Neuronal stem cell (in vitro differentiated cells): ENCODE measurements around the gene MTHFD2L.

Source experiments
- DNase-seq: peaks from one replicate; pipeline ENCODE4 v3.0.0-alpha.2; 2013; ENCODE audit warnings: low spot score
- H2AFZ ChIP-seq: one replicate; pipeline ENCODE4 v1.6.1; 2013; ENCODE audit warnings: mild to moderate bottlenecking, low read length, inconsistent platforms
- H2AK5ac ChIP-seq: 2 replicates; pipeline ENCODE4 v1.6.1; 2013; ENCODE audit warnings: low read depth, mild to moderate bottlenecking, inconsistent platforms, low read length, moderate library complexity, mixed read lengths
- H2BK120ac ChIP-seq: 2 replicates; pipeline ENCODE4 v1.6.1; 2013; ENCODE audit warnings: low read depth, mild to moderate bottlenecking, inconsistent platforms, low read length, moderate library complexity, mixed read lengths
- H2BK12ac ChIP-seq: one replicate; pipeline ENCODE4 v1.6.1; 2013; ENCODE audit warnings: low read length, inconsistent platforms
- H2BK15ac ChIP-seq: 2 replicates; pipeline ENCODE4 v1.6.1; 2013; ENCODE audit warnings: mild to moderate bottlenecking, low read length, inconsistent platforms, mixed read lengths
- H2BK5ac ChIP-seq: one replicate; pipeline ENCODE4 v1.6.1; 2013; ENCODE audit warnings: inconsistent platforms, mild to moderate bottlenecking, low read length, moderate library complexity
- H3K14ac ChIP-seq: one replicate; pipeline ENCODE4 v1.6.1; 2013; ENCODE audit warnings: low read length, inconsistent platforms
- H3K18ac ChIP-seq: 2 replicates; pipeline ENCODE4 v1.6.1; 2013; ENCODE audit warnings: low read length, inconsistent platforms
- H3K23ac ChIP-seq: 2 replicates; pipeline ENCODE4 v1.6.1; 2013; ENCODE audit warnings: low read depth, mild to moderate bottlenecking, mixed read lengths, low read length, inconsistent platforms; ENCODE audit not compliant: poor library complexity
- H3K27ac ChIP-seq: replicated peaks from 3 replicates; pipeline ENCODE4 v1.5.1; 2013; ENCODE audit warnings: low read length, inconsistent platforms
- H3K27me3 ChIP-seq, 3 experiments: 2 replicates each; pipeline ENCODE4 v1.6.1; 2013; ENCODE audit warnings: low read length in 3 of 3, mild to moderate bottlenecking in 2 of 3, inconsistent platforms in 1 of 3, low read depth in 1 of 3, mixed read lengths in 1 of 3, moderate library complexity in 1 of 3; ENCODE audit not compliant: control insufficient read depth in 3 of 3, insufficient read depth in 3 of 3
- H3K36me3 ChIP-seq, 2 donors: replicated peaks in 1 of 2; 2 replicates each; pipeline ENCODE4 v1.6.1; 2013; ENCODE audit warnings: low read length in 2 of 2; ENCODE audit not compliant: control insufficient read depth in 2 of 2, insufficient read depth in 2 of 2
- H3K4ac ChIP-seq: 2 replicates; pipeline ENCODE4 v1.6.1; 2013; ENCODE audit warnings: inconsistent platforms, mild to moderate bottlenecking, low read length, moderate library complexity
- H3K4me1 ChIP-seq, 2 donors: 1 replicate in 1 of 2; 2 replicates in 1 of 2; pipeline ENCODE4 v1.6.1; 2013; ENCODE audit warnings: low read length in 2 of 2, low read depth in 1 of 2; ENCODE audit not compliant: control insufficient read depth in 2 of 2, insufficient read depth in 1 of 2
- H3K4me2 ChIP-seq: one replicate; pipeline ENCODE4 v1.6.1; 2013; ENCODE audit warnings: mild to moderate bottlenecking, low read length, inconsistent platforms; ENCODE audit not compliant: insufficient read depth, poor library complexity, severe bottlenecking
- H3K4me3 ChIP-seq, 2 donors: 2 replicates each; pipeline ENCODE4 v1.5.1; 2013; ENCODE audit warnings: low read length in 2 of 2, mild to moderate bottlenecking in 2 of 2, inconsistent platforms in 1 of 2, moderate library complexity in 1 of 2
- H3K79me1 ChIP-seq: one replicate; pipeline ENCODE4 v1.6.1; 2013; ENCODE audit warnings: low read depth, mild to moderate bottlenecking, inconsistent platforms, low read length, moderate library complexity
- H3K9ac ChIP-seq: one replicate; pipeline ENCODE4 v1.6.1; 2013; ENCODE audit warnings: mild to moderate bottlenecking, low read depth, low read length, inconsistent platforms; ENCODE audit not compliant: poor library complexity
- H3K9me3 ChIP-seq, 2 donors: replicated peaks in 1 of 2; 2 replicates each; pipeline versions ENCODE3 to v1.6.1; 2013; ENCODE audit warnings: low read length in 2 of 2, mild to moderate bottlenecking in 2 of 2, inconsistent platforms in 1 of 2, low read depth in 1 of 2, mixed read lengths in 1 of 2, moderate library complexity in 1 of 2; ENCODE audit not compliant: control insufficient read depth in 2 of 2, insufficient read depth in 1 of 2
- H4K8ac ChIP-seq: one replicate; pipeline ENCODE4 v1.6.1; 2013; ENCODE audit warnings: low read depth, mild to moderate bottlenecking, inconsistent platforms, low read length, moderate library complexity
- H4K91ac ChIP-seq: one replicate; pipeline ENCODE4 v1.6.1; 2013; ENCODE audit warnings: low read length, low read depth, mild to moderate bottlenecking, inconsistent platforms; ENCODE audit not compliant: poor library complexity
- WGBS, 2 donors: extraction: QIAGEN DNeasy Blood & Tissue Kit; methylation state at CpG; one replicate each; pipeline ENCODE4 v1.1.7; 2013; ENCODE audit warnings: missing lambda C conversion rate in 2 of 2, mixed read lengths in 1 of 2; ENCODE audit not compliant: insufficient read length in 2 of 2, insufficient replicate concordance in 1 of 2; ENCODE audit errors: extremely low coverage in 2 of 2; 5-methylcytosine and 5-hydroxymethylcytosine counted together

The MTHFD2L gene

DNA sequence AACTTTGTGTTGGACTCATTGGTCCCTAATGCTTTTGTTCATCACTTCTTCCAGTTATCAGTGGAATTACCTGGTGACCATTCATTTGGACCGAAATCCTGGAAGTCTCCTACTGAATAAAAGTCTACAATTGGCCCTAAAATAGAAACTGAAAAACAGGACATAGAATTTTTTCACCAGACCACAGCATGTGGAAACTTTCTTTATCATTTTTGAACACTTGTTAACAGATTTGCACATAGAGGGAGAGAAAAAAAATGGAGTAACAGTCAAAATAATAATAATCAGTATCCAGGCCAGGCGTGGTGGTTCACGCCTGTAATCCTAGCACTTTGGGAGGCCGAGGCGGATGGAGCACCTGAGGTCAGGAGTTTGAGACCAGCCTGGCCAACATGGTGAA lies 157.5 kb downstream of the MTHFD2L start:
- Histone ChIP-seq H3K27ac (no peak overlapping the region), H2AFZ (no peak overlapping the region), H3K36me3 (no peaks in the 10 kb centered on the region), H2BK15ac (no peak overlapping the region), H3K27me3 (no peaks in the 10 kb centered on the region), H3K18ac (no peak overlapping the region), H3K4me1 (no peaks in the 10 kb centered on the region), H3K4ac (no peak overlapping the region), H3K4me2 (no peak overlapping the region), H3K23ac (no peak overlapping the region), H3K4me3 (no peak overlapping the region), H2BK5ac (no peak overlapping the region), H4K91ac (no peak overlapping the region), H2BK12ac (no peak overlapping the region), H3K14ac (no peak overlapping the region), H4K8ac (no peak overlapping the region), H2AK5ac (no peak overlapping the region), H3K9ac (no peak overlapping the region), H3K79me1 (no peaks in the 10 kb centered on the region), H2BK120ac (no peak overlapping the region), H3K9me3 (no peaks in the 10 kb centered on the region)
- no peak for DNase-seq
- WGBS, 2 donors: no CpG with 5 or more reads among the region's 5 CpGs

GRCh38 chr4:74316397-74316796 lies 158.5 kb downstream of the MTHFD2L start:
- H3K18ac ChIP-seq: no peak overlapping the region
- no peaks in the 10 kb centered on the region for H3K79me1 ChIP-seq
- no peak overlapping the region for H2AK5ac ChIP-seq
- H3K4me1 ChIP-seq: peaks cover 2 to 3% of the 10 kb centered on the region in 2 donors
- no peak overlapping the region for H2BK5ac ChIP-seq
- H2AFZ ChIP-seq: no peak overlapping the region
- no CpG with 5 or more reads among the region's 2 CpGs for WGBS, 2 donors
- no peak overlapping the region for H4K91ac ChIP-seq
- H3K14ac ChIP-seq: no peak overlapping the region
- H3K9me3 ChIP-seq: no peaks in the 10 kb centered on the region
- H3K4ac ChIP-seq: no peak overlapping the region
- H3K27ac ChIP-seq: no peak overlapping the region
- H4K8ac ChIP-seq: no peak overlapping the region
- no peak for DNase-seq
- no peak overlapping the region for H3K23ac ChIP-seq
- peaks cover 0 to 2% (median 0%) of the 10 kb centered on the region in 3 experiments for H3K27me3 ChIP-seq
- no peak overlapping the region for H3K9ac ChIP-seq
- H2BK12ac ChIP-seq: no peak overlapping the region
- H2BK15ac ChIP-seq: no peak overlapping the region
- no peak overlapping the region for H3K4me2 ChIP-seq
- H3K4me3 ChIP-seq: no peak overlapping the region
- no peaks in the 10 kb centered on the region for H3K36me3 ChIP-seq
- no peak overlapping the region for H2BK120ac ChIP-seq

DNA sequence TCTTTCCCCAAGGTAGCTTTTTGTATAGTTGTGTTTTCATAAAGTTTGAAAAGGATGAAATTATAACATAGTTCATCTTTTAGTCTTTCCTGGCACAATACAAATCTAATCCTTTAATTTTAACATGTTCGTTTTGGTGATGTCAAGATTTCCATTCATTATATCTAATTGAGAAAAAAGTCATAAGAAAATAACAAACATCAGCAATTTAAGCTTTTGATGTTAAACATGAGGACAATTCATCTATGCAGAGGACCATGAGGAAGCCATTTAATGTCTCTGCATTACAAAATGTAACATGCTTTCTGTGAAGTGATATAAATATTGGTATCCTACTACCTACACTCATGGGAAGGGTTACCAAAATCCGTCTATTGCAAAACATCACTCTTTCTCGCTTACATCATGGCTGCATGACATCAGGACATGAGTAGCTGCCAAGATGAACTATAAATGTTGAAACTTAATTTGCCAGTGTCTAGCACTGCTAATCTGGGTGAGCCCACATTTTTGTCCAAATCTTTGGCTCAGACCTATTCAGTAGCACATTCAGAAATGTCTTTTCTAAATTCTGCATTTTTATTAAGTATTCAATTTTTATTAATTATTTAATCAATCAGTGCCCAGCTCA lies 159.8 kb downstream of the MTHFD2L start:
- no peak overlapping the region for H3K27ac ChIP-seq
- H3K9me3 ChIP-seq: no peaks in the 10 kb centered on the region
- no peak overlapping the region for H2BK5ac ChIP-seq
- H3K4me3 ChIP-seq: no peak overlapping the region
- H3K18ac ChIP-seq: no peak overlapping the region
- H2AFZ ChIP-seq: no peak overlapping the region
- no peak overlapping the region for H3K4ac ChIP-seq
- no peak overlapping the region for H2BK120ac ChIP-seq
- WGBS, 2 donors: no CpG with 5 or more reads among the region's 3 CpGs
- no peak overlapping the region for H3K9ac ChIP-seq
- H3K79me1 ChIP-seq: no peaks in the 10 kb centered on the region
- H3K4me2 ChIP-seq: no peak overlapping the region
- H4K91ac ChIP-seq: no peak overlapping the region
- H2BK15ac ChIP-seq: no peak overlapping the region
- H3K4me1 ChIP-seq: peaks cover 2 to 3% of the 10 kb centered on the region in 2 donors
- H4K8ac ChIP-seq: no peak overlapping the region
- no peak overlapping the region for H3K23ac ChIP-seq
- H3K27me3 ChIP-seq: peaks cover 0 to 2% (median 0%) of the 10 kb centered on the region in 3 experiments
- H2AK5ac ChIP-seq: no peak overlapping the region
- no peaks in the 10 kb centered on the region for H3K36me3 ChIP-seq
- H3K14ac ChIP-seq: no peak overlapping the region
- no peak overlapping the region for H2BK12ac ChIP-seq
- no peak for DNase-seq

- no CpG with 5 or more reads among the region's 2 CpGs for WGBS, 2 donors
- H3K27me3 ChIP-seq: peaks cover 0 to 2% (median 0%) of the 10 kb centered on the region in 3 experiments
- no peak overlapping the region for H3K23ac ChIP-seq
- no peak overlapping the region for H2BK15ac ChIP-seq
- H2BK5ac ChIP-seq: no peak overlapping the region
- no peak overlapping the region for H3K14ac ChIP-seq
- H3K4me2 ChIP-seq: no peak overlapping the region
- no peak overlapping the region for H2BK120ac ChIP-seq
- no peak overlapping the region for H3K4me3 ChIP-seq
- no peak overlapping the region for H4K8ac ChIP-seq
- no peak overlapping the region for H3K18ac ChIP-seq
- no peaks in the 10 kb centered on the region for H3K36me3 ChIP-seq
- no peak overlapping the region for H2BK12ac ChIP-seq
- no peak overlapping the region for H3K4ac ChIP-seq
- no peak overlapping the region for H3K9ac ChIP-seq
- no peak overlapping the region for H2AFZ ChIP-seq
- no peaks in the 10 kb centered on the region for H3K79me1 ChIP-seq
- no peaks in the 10 kb centered on the region for H3K9me3 ChIP-seq
- H3K4me1 ChIP-seq: peaks cover 3 to 4% of the 10 kb centered on the region in 2 donors
- H2AK5ac ChIP-seq: no peak overlapping the region
- H4K91ac ChIP-seq: no peak overlapping the region
- DNase-seq: no peak
- H3K27ac ChIP-seq: no peak overlapping the region
Measured at GRCh38 chr4:74318276-74318675, 160.4 kb downstream of the MTHFD2L start.
